Hematopoietic multipotent progenitor cell treated with erythropoietin and hydrocortisone succinate and interleukin-3 and kit ligand, for 17 days (in vitro differentiated cells): ENCODE results near the gene DNAJC8.

Experiments used
- DNase-seq: peaks from one replicate; pipeline ENCODE4 v3.0.0-alpha.2; 2015; ENCODE audit warnings: low spot score

DNAJC8 gene

GRCh38 chr1:28232558-28233263 lies at the start of gene DNAJC8:
Gene DNAJC8 (minus strand): TSS chr1:28233029. CDS start chr1:28232998, 31 bp downstream.
- DNase-seq: peak; percentile 97

- no peak for DNase-seq
Observed at GRCh38 chr1:28281608-28282425, 49.0 kb upstream of the DNAJC8 start.

GRCh38 chr1:28280977-28281381 lies 48.1 kb upstream of the DNAJC8 start:
- DNase-seq: no peak

- DNase-seq: no peak
Observed at GRCh38 chr1:28280501-28280900, 47.7 kb upstream of the DNAJC8 start.

- no peak for DNase-seq
Observed at GRCh38 chr1:28279721-28280120, 46.9 kb upstream of the DNAJC8 start.

- DNase-seq: no peak
Observed at GRCh38 chr1:28278763-28279162, 45.9 kb upstream of the DNAJC8 start.

GRCh38 chr1:28273216-28273860 lies 40.5 kb upstream of the DNAJC8 start:
- no peak for DNase-seq

GRCh38 chr1:28272215-28272852 lies 39.5 kb upstream of the DNAJC8 start:
- no peak for DNase-seq

GRCh38 chr1:28269529-28269928 lies 36.7 kb upstream of the DNAJC8 start:
- DNase-seq: no peak

GRCh38 chr1:28267633-28268032 lies 34.8 kb upstream of the DNAJC8 start:
- no peak for DNase-seq

- no peak for DNase-seq
Observed at GRCh38 chr1:28266920-28267322, 34.1 kb upstream of the DNAJC8 start.

GRCh38 chr1:28265577-28265976 lies 32.7 kb upstream of the DNAJC8 start:
- DNase-seq: no peak

GRCh38 chr1:28264897-28265296 lies 32.1 kb upstream of the DNAJC8 start:
- DNase-seq: no peak

- DNase-seq: no peak
Observed at GRCh38 chr1:28260803-28261174, 28.0 kb upstream of the DNAJC8 start.

GRCh38 chr1:28259934-28260802 lies 27.3 kb upstream of the DNAJC8 start:
- peak; percentile 56 for DNase-seq

GRCh38 chr1:28259252-28259933 lies 26.6 kb upstream of the DNAJC8 start, which contains the start of gene SESN2:
Gene SESN2 (plus strand): TSS chr1:28259518. CDS start chr1:28259848, 330 bp downstream.
- DNase-seq: peak; percentile 100

- no peak for DNase-seq
Observed at GRCh38 chr1:28258628-28259251, 25.9 kb upstream of the DNAJC8 start.

- no peak for DNase-seq
Observed at GRCh38 chr1:28257736-28258135, 24.9 kb upstream of the DNAJC8 start.

- no peak for DNase-seq
Observed at GRCh38 chr1:28256197-28256827, 23.5 kb upstream of the DNAJC8 start.

GRCh38 chr1:28249866-28250295 lies 17.1 kb upstream of the DNAJC8 start:
- peak; percentile 45 for DNase-seq
